ENCODE data around the gene MICAL2. TPM values are rescaled to one million over a fixed set of nuclear protein-coding genes. Genes with fewer than 3 reads are reported as not detected.

MICAL2 gene
- total RNA-seq, 1 experiment from 2014 or later = 37.4 TPM

- intact Hi-C loops (cut with micrococcal nuclease) = no loop called here
- no peaks in the 10 kb centered on the region for H3K9me2 ChIP-seq (ENCODE audit: insufficient read depth)
- CTCF ChIA-PET = no interaction called here
- H2AFZ ChIP-seq (ENCODE audit: low read depth, low read length, poor library complexity, severe bottlenecking) = no peak overlapping the region
- H3K4me2 ChIP-seq (ENCODE audit: low read length) = no peak overlapping the region
- H3K27me3 ChIP-seq (ENCODE audit: insufficient read depth, low read length) = no peaks in the 10 kb centered on the region
- no TSS peak for BruUV-seq (replicated peaks)
- RAD21 ChIA-PET (ENCODE audit: low non-redundant PET in 1 of 2, low total read pairs in 2 of 2, uncharacterized antibody in 2 of 2, unreplicated experiment in 2 of 2) = no interaction called here
- ATAC-seq (no peak), DNase-seq (ENCODE audit: low read depth, low spot score) (no peak)
- TF ChIP-seq POLR2A (IDR thresholded peaks at IDR 0.05; ENCODE audit: borderline replicate concordance, extremely low read depth, insufficient read depth, insufficient read length) (no peak), CEBPB (IDR thresholded peaks at IDR 0.05; ENCODE audit: low read depth) (no peak), YY1 (IDR thresholded peaks at IDR 0.05; ENCODE audit: extremely low read depth, insufficient replicate concordance, low read depth, low read length) (no peak), ZFX (IDR thresholded peaks at IDR 0.05) (no peak), JUND (IDR thresholded peaks at IDR 0.05) (no peak), RAD21 (IDR thresholded peaks at IDR 0.05; ENCODE audit: low read depth) (no peak), ZBTB33 (IDR thresholded peaks at IDR 0.05; ENCODE audit: extremely low read depth, insufficient replicate concordance, low read length) (no peak), ELF1 (IDR thresholded peaks at IDR 0.05; ENCODE audit: borderline replicate concordance, low read depth) (no peak), ZNF274 (IDR thresholded peaks at IDR 0.05; ENCODE audit: low read depth, low read length) (no peak), SIN3A (IDR thresholded peaks at IDR 0.05; ENCODE audit: low read depth) (no peak), TCF7L2 (IDR thresholded peaks at IDR 0.05; ENCODE audit: borderline replicate concordance, extremely low read depth, insufficient read depth, insufficient read length) (no peak), EZH2 (IDR thresholded peaks at IDR 0.05) (no peak), SRF (IDR thresholded peaks at IDR 0.05; ENCODE audit: low read depth) (no peak), CTCF (IDR thresholded peaks at IDR 0.05 in 2 of 3, conservative IDR thresholded peaks at IDR 0.05 in 1 of 3; ENCODE audit: borderline replicate concordance in 1 of 3, insufficient read depth in 1 of 3, low read depth in 2 of 3, low read length in 2 of 3) (no peak), CBX3 (IDR thresholded peaks at IDR 0.05; ENCODE audit: low read depth) (no peak)
- no peaks in the 10 kb centered on the region for H3K9me3 ChIP-seq (ENCODE audit: control insufficient read depth in 1 of 2, insufficient read depth in 1 of 2, low read depth in 1 of 2, low read length in 2 of 2)
- H3K79me2 ChIP-seq (ENCODE audit: insufficient read depth, low read length) = no peaks in the 10 kb centered on the region
- POLR2A ChIA-PET = no interaction called here
- no peaks in the 10 kb centered on the region for H4K20me1 ChIP-seq (ENCODE audit: insufficient read depth)
- H3K4me3 ChIP-seq (replicated peaks in 1 of 2; ENCODE audit: low read depth in 1 of 2, low read length in 2 of 2) = no peak overlapping the region
- H3K36me3 ChIP-seq (ENCODE audit: control insufficient read depth in 1 of 2, insufficient read depth in 2 of 2, low read length in 2 of 2) = no peaks in the 10 kb centered on the region
- peaks cover 6 to 18% of the 10 kb centered on the region in 2 experiments for H3K4me1 ChIP-seq (ENCODE audit: control insufficient read depth in 1 of 2, insufficient read depth in 2 of 2, low read length in 2 of 2)
- H3K9ac ChIP-seq (ENCODE audit: low read length) = no peak overlapping the region
- H3K27ac ChIP-seq (ENCODE audit: low read depth, low read length) = no peak overlapping the region
These were observed 163.7 kb downstream of the MICAL2 start for GRCh38 chr11:12274056-12274455.

All from HCT116 (cell line).